K562 (cell line): ENCODE results near the gene PPHLN1. TPM values are rescaled to one million over a fixed set of nuclear protein-coding genes. Genes with fewer than 3 reads are reported as not detected.

ENCODE experiments used
- ATAC-seq: fragments of 200-7000 bp; cut with Tn5 transposase; 3 replicates; pipeline ENCODE4 v1.9.1; 2020; ENCODE audit warnings: moderate library complexity
- BruUV-seq: library from RNA; stranded (reverse); fragments of 400-500 nt; replicated peaks from 2 replicates; lab custom pipeline; 2021; lab: Mats Ljungman, UMichigan
- CTCF ChIA-PET: fragments of 300-600 bp; formaldehyde crosslinking; extraction: SDS; loops from one replicate; lab custom pipeline; 2021; ENCODE audit warnings: low intra/inter-chr PET ratio; lab: Yijun Ruan, JAX
- POLR2A ChIA-PET: fragments of 300-600, 350-650 bp; sonication (Branson Sonifier 250); formaldehyde crosslinking; extraction: SDS; loops from one replicate; lab custom pipeline; 2021; ENCODE audit warnings: antibody characterized with exemption, inconsistent platforms; lab: Yijun Ruan, JAX
- DNase-seq, 4 experiments: peaks; one replicate each; pipeline versions ENCODE4 v3.0.0 to v3.0.0-alpha.2; 2011 to 2018; ENCODE audit warnings: low spot score in 3 of 4, mixed read lengths in 3 of 4; ENCODE audit errors: extremely low read depth in 1 of 4
- FAIRE-seq: peaks from 2 replicates; lab custom pipeline; 2011; peaks lifted over from hg19 to GRCh38; lab: Jason Lieb, UNC
- H2AFZ ChIP-seq: 2 replicates; pipeline ENCODE4 v1.6.0; 2011; ENCODE audit warnings: low read depth, low read length, control low read depth, inconsistent platforms
- H3K27ac ChIP-seq: fragments of 200-600 bp; 3 replicates; pipeline ENCODE4 v1.8.0; 2011; ENCODE audit warnings: low read depth, mild to moderate bottlenecking, control low read depth, inconsistent platforms, low read length, moderate library complexity, mixed read lengths; ENCODE audit errors: extremely low read depth
- H3K27me3 ChIP-seq, 2 experiments: fragments of 300-600 bp in 1 of 2; 2 replicates in 1 of 2; 3 replicates in 1 of 2; pipeline versions ENCODE4 v1.6.0 to v1.8.0; 2011; ENCODE audit warnings: inconsistent platforms in 2 of 2, low read length in 2 of 2, mild to moderate bottlenecking in 1 of 2, mixed read lengths in 1 of 2, moderate library complexity in 1 of 2; ENCODE audit not compliant: control insufficient read depth in 2 of 2, insufficient read depth in 2 of 2
- H3K36me3 ChIP-seq: fragments of 300-600 bp; 3 replicates; pipeline ENCODE4 v1.8.0; 2011; ENCODE audit warnings: mild to moderate bottlenecking, low read length, inconsistent platforms; ENCODE audit not compliant: control insufficient read depth, insufficient read depth
- H3K4me1 ChIP-seq, 2 experiments: fragments of 200-600 bp in 1 of 2; replicated peaks in 1 of 2; 2 replicates in 1 of 2; 3 replicates in 1 of 2; pipeline versions ENCODE4 v1.5.1 to v1.8.0; 2011; ENCODE audit warnings: inconsistent platforms in 2 of 2, low read length in 2 of 2, mild to moderate bottlenecking in 1 of 2, mixed read lengths in 1 of 2, moderate library complexity in 1 of 2; ENCODE audit not compliant: control insufficient read depth in 2 of 2, insufficient read depth in 2 of 2
- H3K4me2 ChIP-seq: 2 replicates; pipeline ENCODE4 v1.6.1; 2011; ENCODE audit warnings: low read length, control low read depth, inconsistent platforms, mixed read lengths; ENCODE audit not compliant: insufficient read depth
- H3K4me3 ChIP-seq: fragments of 200-600 bp; sonication (generic), shearing (Covaris generic); 2 replicates; pipeline ENCODE4 v1.5.1; 2016; ENCODE audit warnings: control low read depth, inconsistent platforms
- H3K79me2 ChIP-seq: fragments of 200-600 bp; 3 replicates; pipeline ENCODE4 v1.8.0; 2011; ENCODE audit warnings: low read length, inconsistent platforms; ENCODE audit not compliant: control insufficient read depth, insufficient read depth
- H3K9ac ChIP-seq, 2 experiments: 2 replicates each; pipeline versions ENCODE4 v1.6.0 to v1.6.1; 2011; ENCODE audit warnings: low read depth in 2 of 2, low read length in 2 of 2, control low read depth in 1 of 2, inconsistent platforms in 1 of 2, mild to moderate bottlenecking in 1 of 2, mixed read lengths in 1 of 2; ENCODE audit not compliant: insufficient read depth in 1 of 2
- H3K9me1 ChIP-seq: one replicate; pipeline ENCODE4 v1.6.0; 2011; ENCODE audit warnings: inconsistent platforms, mild to moderate bottlenecking, low read length, moderate library complexity; ENCODE audit not compliant: control insufficient read depth, insufficient read depth
- H3K9me3 ChIP-seq: replicated peaks from 2 replicates; pipeline ENCODE4 v1.5.1; 2011; ENCODE audit warnings: low read depth, low read length, inconsistent platforms; ENCODE audit not compliant: control insufficient read depth, insufficient read depth
- H4K20me1 ChIP-seq: replicated peaks from 2 replicates; pipeline ENCODE4 v1.6.1; 2011; ENCODE audit warnings: low read length, inconsistent platforms, mixed read lengths; ENCODE audit not compliant: control insufficient read depth, insufficient read depth
- CBX5 ChIP-seq: IDR thresholded peaks from 2 replicates; pipeline ENCODE4 v1.6.1; 2014; ENCODE audit warnings: low read depth, borderline replicate concordance
- CREB3 ChIP-seq: fragments of 450-650 bp; conservative IDR thresholded peaks from 2 replicates; pipeline ENCODE4 v1.6.1; 2016; ENCODE audit warnings: missing genetic modification characterization, low read depth, mild to moderate bottlenecking, missing compliant biosample characterization, moderate library complexity
- GABPB1 ChIP-seq: sonication (generic); formaldehyde crosslinking; IDR thresholded peaks from 2 replicates; pipeline ENCODE4 v1.8.0; 2022; ENCODE audit warnings: mild to moderate bottlenecking, missing genetic modification reagents
- MBD2 ChIP-seq: sonication (generic); IDR thresholded peaks from 2 replicates; pipeline ENCODE4 v1.6.1; 2016; ENCODE audit warnings: low read depth, borderline replicate concordance
- MCM7 ChIP-seq, 2 experiments: fragments of 450-650 bp; IDR thresholded peaks; 2 replicates each; pipeline ENCODE4 v1.6.1; 2016 to 2018
- SRF ChIP-seq, 2 experiments: fragments of 250-450, 450-650 bp in 1 of 2; sonication (Bioruptor Pico) in 1 of 2; sonication (generic) in 1 of 2; formaldehyde crosslinking; IDR thresholded peaks; 2 replicates each; pipeline versions ENCODE4 v1.5.0 to v1.5.1; 2020 to 2022; ENCODE audit warnings: mild to moderate bottlenecking in 1 of 2, missing genetic modification reagents in 1 of 2
- ZNF277 ChIP-seq: fragments of 250-450 bp; sonication (Bioruptor Pico); IDR thresholded peaks from 2 replicates; pipeline ENCODE4 v1.8.0; 2022; ENCODE audit warnings: inconsistent platforms, mild to moderate bottlenecking, moderate library complexity, borderline replicate concordance
- WGBS: fragments of 100-300 bp; shearing (Covaris generic); methylation state at CpG from one replicate; pipeline ENCODE4 v1.1.6; 2016; ENCODE audit warnings: low coverage, mixed read lengths; ENCODE audit not compliant: insufficient coverage; ENCODE audit errors: missing lambda C conversion rate; 5-methylcytosine and 5-hydroxymethylcytosine counted together
- in situ Hi-C: fragments of 300-500 bp; cut with MboI; formaldehyde crosslinking; loops from 4 replicates; pipeline ENCODE4 v1.15.0; 2018; ENCODE audit warnings: inconsistent platforms, mixed read lengths
- intact Hi-C: fragments of 100-400 bp; cut with micrococcal nuclease; formaldehyde crosslinking; loops from 2 replicates; pipeline ENCODE4 v1.14.2; 2022
- polyA plus RNA-seq, 8 experiments: library from polyadenylated mRNA; depleted of rRNA in 4 of 8; stranded (reverse) in 5 of 8; unstranded in 3 of 8; fragments of >200 nt; fragmentation: Nextera tagmentation in 2 of 8; fragmentation: Illumina TruSeq in 1 of 8; extraction: Ambion mirVana in 2 of 8; extraction: Trizol in 1 of 8; gene quantifications; 2 replicates each; pipeline versions ENCODE4 v1.2.1 to v1.2.3, GENCODE V29; 2011 to 2014; ENCODE audit warnings: inconsistent platforms in 1 of 8, missing spikeins in 1 of 8
- total RNA-seq, 7 experiments: library from RNA; depleted of rRNA in 6 of 7; stranded (reverse); fragments of >200 nt in 6 of 7; fragmentation: Illumina TruSeq in 2 of 7; extraction: Trizol in 2 of 7; gene quantifications; 2 replicates each; pipeline versions ENCODE4 v1.2.1 to v1.2.3, GENCODE V29; 2011 to 2021; ENCODE audit warnings: low replicate concordance in 1 of 7
- TF ChIP-seq, protein P1 (sequence below): fragments of 450-650 bp; conservative IDR thresholded peaks from 2 replicates; pipeline ENCODE4 v1.6.1; 2016; ENCODE audit warnings: missing genetic modification characterization, low read depth, mild to moderate bottlenecking, control low read depth, missing compliant biosample characterization
- TF ChIP-seq, protein P2 (sequence below): fragments of 450-650 bp; formaldehyde crosslinking; IDR thresholded peaks from 2 replicates; pipeline ENCODE4 v1.4.0; 2022; ENCODE audit warnings: missing genetic modification characterization
- TF ChIP-seq, protein P3 (sequence below): fragments of 250-450 bp; sonication (Bioruptor Pico); IDR thresholded peaks from 2 replicates; pipeline ENCODE4 v1.6.1; 2021; ENCODE audit warnings: mild to moderate bottlenecking

The PPHLN1 gene
- total and polyA plus RNA-seq, 9 of the 15 experiments (the other 6 are each of a cell fraction or from before 2014, with no cell fraction given), result 66.3 to 112 (median 93.6) TPM

GRCh38 chr12:42285431-42285830 is 40.5 kb upstream of the PPHLN1 start:
- Histone ChIP-seq H3K27me3 (peaks cover 15 to 25% of the 10 kb centered on the region in 2 experiments; a peak in 4 of 5 replicates), H3K9me3 (no peaks in the 10 kb centered on the region), H3K4me3 (no peak overlapping the region), H3K4me1 (peaks cover 0 to 3% of the 10 kb centered on the region in 2 experiments; a peak in 2 of 5 replicates), H3K9ac (no peak overlapping the region), H2AFZ (no peak overlapping the region), H3K27ac (no peak overlapping the region), H3K4me2 (no peak overlapping the region), H3K36me3 (no peaks in the 10 kb centered on the region), H4K20me1 (no peaks in the 10 kb centered on the region), H3K79me2 (no peaks in the 10 kb centered on the region), H3K9me1 (no peaks in the 10 kb centered on the region)
- POLR2A ChIA-PET, result no interaction called here
- TF ChIP-seq GABPB1 (CRISPR knock-in tag), result no peak
- TF ChIP-seq ZNF277 (CRISPR knock-in tag), result no peak
- TF ChIP-seq, protein P1, sequence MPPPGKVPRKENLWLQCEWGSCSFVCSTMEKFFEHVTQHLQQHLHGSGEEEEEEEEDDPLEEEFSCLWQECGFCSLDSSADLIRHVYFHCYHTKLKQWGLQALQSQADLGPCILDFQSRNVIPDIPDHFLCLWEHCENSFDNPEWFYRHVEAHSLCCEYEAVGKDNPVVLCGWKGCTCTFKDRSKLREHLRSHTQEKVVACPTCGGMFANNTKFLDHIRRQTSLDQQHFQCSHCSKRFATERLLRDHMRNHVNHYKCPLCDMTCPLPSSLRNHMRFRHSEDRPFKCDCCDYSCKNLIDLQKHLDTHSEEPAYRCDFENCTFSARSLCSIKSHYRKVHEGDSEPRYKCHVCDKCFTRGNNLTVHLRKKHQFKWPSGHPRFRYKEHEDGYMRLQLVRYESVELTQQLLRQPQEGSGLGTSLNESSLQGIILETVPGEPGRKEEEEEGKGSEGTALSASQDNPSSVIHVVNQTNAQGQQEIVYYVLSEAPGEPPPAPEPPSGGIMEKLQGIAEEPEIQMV (tag), result no peak
- TF ChIP-seq, protein P2, sequence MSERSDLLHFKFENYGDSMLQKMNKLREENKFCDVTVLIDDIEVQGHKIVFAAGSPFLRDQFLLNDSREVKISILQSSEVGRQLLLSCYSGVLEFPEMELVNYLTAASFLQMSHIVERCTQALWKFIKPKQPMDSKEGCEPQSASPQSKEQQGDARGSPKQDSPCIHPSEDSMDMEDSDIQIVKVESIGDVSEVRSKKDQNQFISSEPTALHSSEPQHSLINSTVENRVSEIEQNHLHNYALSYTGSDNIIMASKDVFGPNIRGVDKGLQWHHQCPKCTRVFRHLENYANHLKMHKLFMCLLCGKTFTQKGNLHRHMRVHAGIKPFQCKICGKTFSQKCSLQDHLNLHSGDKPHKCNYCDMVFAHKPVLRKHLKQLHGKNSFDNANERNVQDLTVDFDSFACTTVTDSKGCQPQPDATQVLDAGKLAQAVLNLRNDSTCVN (CRISPR knock-in tag), result no peak
- TF ChIP-seq, protein P3, sequence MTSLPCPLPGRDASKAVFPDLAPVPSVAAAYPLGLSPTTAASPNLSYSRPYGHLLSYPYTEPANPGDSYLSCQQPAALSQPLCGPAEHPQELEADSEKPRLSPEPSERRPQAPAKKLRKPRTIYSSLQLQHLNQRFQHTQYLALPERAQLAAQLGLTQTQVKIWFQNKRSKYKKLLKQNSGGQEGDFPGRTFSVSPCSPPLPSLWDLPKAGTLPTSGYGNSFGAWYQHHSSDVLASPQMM (CRISPR knock-in tag), result no peak
- no peak for TF ChIP-seq CREB3 (tag)
- TF ChIP-seq SRF (CRISPR knock-in tag; IDR thresholded peaks at IDR 0.05), result no peak
- TF ChIP-seq CBX5, result no peak
- no peak for TF ChIP-seq MCM7 (IDR thresholded peaks at IDR 0.05)
- TF ChIP-seq MBD2, result no peak
- 37% methylated on average over 2 of the region's 2 CpGs for WGBS
- intact Hi-C loops (no loop called here), in situ Hi-C loops (no loop called here)
- DNase-seq, result no peak
- FAIRE-seq, result no peak
- BruUV-seq, result no TSS peak
- ATAC-seq, result no peak
- CTCF ChIA-PET, result interaction anchor here (0.7 kb wide), 1 partner anchor 9 kb away, joined by 3 read pairs; no protein-coding TSS in a partner anchor
